HK-2 (cell line): ENCODE results near the gene HS1BP3.

ENCODE experiments used
- DNase-seq: peaks from one replicate; pipeline ENCODE4 v3.0.0-alpha.2; 2018; ENCODE audit not compliant: unreplicated experiment

The HS1BP3 gene

DNA sequence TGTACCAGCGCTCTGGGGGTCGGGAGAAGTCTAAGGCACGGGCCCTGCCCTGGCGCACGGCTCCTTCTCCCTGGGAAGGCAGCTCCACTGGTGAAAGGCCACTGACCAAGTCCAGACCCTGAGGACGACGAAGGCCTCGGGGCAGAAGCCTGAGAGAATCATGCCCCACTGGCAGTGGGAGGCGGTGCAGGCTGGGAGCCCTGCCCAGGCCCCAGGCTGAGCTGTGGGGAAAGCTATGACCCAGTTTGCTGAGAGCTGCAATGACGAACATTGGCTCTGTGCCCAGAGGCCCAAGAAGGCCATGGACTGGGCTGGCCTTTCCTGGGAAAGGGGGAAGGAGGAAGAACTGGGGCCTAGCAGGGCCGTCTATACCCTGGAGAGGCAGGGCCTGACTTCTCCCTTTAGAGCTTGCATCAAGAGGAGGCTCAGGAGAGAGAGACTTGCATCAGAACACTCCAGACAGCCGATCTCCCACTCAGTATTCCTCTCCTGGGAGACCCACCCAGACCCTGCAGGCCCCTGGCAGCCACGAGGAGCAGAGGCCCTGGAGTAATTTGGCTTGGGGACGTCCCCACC lies 32.9 kb downstream of the HS1BP3 start:
- peak; percentile 95 for DNase-seq

DNA sequence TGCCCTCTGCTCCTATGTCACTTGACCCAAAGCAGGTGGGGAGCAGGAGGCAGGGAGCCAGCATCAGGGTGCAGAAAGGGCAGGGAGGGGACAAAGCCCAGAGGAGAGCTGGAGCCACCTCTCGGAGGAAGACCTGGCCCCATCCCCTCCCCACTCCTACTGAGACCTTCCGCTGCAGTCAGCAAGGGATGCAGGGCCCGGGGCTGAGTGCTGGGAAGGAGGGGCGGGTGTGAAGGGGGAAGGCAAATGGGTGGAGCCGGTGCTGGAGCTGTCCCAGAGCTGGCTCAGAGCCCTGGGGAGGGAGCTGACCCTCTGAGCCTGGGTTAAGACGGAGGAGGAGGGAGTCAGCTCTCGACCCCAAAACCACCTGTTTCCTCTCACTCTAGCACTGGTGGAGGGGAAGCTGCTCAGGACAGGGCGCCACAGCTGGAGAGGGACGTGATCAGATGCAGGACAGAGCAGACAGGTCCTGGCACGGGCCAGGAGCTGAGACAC lies 33.8 kb downstream of the HS1BP3 start:
- no peak for DNase-seq

DNA sequence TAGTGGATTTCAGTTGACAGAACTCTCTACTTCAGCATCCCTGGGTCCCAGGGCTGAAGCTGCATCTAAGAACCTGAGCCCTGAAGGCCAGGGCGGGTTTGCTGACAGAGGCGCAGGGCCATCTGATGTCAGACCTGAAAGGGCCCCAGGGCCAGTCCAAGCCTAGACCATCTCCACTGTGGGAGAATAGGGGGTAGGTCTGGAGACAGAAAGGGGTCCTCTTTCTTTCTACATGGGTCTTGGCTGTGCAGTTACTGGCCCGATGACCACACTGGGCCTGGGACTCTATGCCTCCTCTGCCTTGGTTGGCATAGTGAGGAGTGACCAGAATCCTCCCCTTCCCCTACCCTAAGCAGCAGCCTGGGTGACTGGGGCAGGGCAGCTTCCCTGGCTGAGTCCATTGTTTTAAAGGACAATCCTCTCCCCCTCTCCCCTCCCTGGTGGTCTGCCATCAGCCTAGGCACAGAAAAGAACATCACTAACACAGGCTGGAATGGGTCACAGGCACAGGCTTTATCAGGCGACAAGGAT lies 34.5 kb downstream of the HS1BP3 start:
- DNase-seq = no peak

DNA sequence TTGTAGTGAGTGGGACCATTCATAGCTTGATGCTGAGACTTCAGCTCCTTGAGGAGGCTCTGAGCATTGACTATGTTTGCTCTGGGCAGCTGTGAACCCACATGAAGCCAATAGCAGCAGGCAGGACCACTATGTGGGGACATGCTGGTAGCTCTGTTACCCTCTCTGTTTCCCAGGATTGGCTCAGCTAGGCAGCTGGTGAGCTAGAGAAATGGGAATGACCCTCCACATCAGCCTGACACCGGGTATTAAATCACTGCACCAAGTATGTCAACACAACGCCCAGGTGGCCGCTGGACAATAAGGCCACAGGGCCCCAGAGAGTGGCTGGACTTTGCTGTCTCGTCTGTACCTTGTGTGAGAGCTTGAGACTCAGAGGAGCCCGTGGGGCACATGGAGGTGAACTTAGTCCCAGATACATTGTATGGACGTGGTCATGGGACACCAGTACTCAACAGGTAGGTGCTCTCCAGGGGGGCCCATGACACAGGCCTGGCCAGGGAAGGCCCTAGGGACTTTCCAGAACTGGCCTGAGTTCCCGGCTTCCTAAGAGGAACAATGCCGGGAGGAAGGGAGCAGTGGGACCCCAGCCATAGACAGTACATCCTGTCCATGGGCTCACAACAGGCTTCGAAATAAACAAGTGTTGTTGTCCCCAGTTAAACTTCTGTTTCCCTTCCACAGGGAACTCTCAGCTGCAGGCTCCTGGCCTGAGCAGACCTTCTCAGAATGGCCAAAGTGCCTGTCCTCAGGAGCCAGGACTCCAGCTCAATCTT lies 35.2 kb downstream of the HS1BP3 start:
- no peak for DNase-seq

GRCh38 chr2:20615068-20615465 lies 35.8 kb downstream of the HS1BP3 start:
- DNase-seq = no peak

GRCh38 chr2:20614201-20615067 lies 36.5 kb downstream of the HS1BP3 start:
- no peak for DNase-seq

- no peak for DNase-seq
Measured at GRCh38 chr2:20612925-20613916, 37.7 kb downstream of the HS1BP3 start.

GRCh38 chr2:20611844-20612356 lies 39.0 kb downstream of the HS1BP3 start:
- no peak for DNase-seq

GRCh38 chr2:20611077-20611843 lies 39.6 kb downstream of the HS1BP3 start:
- DNase-seq = no peak

GRCh38 chr2:20609995-20610357 lies 40.9 kb downstream of the HS1BP3 start:
- DNase-seq = no peak

- no peak for DNase-seq
Measured at GRCh38 chr2:20609349-20609994, 41.4 kb downstream of the HS1BP3 start.

DNA sequence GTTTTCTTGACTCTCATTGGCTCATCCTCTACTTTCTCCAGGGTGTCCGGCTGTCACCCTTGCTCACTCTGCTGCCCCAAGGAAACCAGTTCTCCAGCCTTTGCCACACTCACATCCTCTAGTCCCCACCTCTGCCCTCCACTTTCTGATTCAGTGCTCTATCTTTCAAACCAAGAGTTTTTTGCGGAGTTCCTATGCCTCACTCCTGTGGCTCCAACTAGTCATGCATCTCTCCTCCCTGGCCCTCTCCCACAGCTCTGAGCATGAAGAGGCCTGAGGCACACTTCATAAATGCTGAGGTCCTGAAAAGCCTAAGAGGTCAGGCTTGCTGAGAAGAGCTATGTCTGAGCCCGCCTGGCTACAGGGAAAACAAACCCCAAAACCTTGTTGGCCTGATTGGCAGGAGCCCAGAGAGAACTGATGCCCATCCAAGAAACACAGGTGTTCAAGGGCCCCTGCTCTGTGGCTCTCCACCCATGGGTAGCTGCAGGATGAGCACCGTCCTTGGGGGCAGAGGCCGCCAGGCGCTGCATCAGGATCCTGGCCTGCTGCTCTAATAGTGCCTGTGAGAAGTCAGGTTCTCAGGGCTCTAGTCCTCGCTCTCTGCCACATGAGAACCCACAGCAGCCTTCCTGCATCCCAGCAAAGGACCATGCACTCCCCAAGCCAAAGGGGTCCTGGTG lies 42.1 kb downstream of the HS1BP3 start:
- DNase-seq = no peak

- no peak for DNase-seq
Measured at GRCh38 chr2:20607446-20607845, 43.5 kb downstream of the HS1BP3 start.

GRCh38 chr2:20606198-20606597 lies 44.7 kb downstream of the HS1BP3 start:
- no peak for DNase-seq

GRCh38 chr2:20604951-20605381 lies 45.9 kb downstream of the HS1BP3 start:
- no peak for DNase-seq

DNA sequence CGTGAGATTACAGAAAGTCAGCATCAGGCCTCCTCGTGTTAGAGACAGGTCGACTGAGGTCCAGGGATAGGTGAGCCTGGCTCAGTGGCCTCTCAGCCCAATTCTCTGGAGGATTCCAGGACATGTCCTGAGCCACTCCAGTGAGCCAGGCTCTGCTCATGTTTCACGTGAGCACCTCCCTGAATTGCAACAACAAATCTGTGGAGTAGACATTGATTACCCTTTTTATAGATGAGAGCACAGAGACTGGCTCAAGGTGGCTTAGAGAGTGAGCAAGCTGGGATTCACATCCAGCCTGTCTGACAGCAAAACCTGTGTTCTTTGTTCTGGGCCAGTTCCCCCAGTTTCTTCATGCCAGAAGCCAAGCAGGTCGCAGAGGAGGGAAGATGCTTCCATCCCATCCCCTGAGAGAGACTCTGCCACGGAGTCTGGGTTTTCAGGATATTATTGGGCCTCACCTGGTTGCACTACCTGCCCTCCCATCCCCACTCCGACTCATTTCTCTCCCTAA lies 46.4 kb downstream of the HS1BP3 start:
- no peak for DNase-seq

- DNase-seq = no peak
Measured at GRCh38 chr2:20603791-20604190, 47.1 kb downstream of the HS1BP3 start.

DNA sequence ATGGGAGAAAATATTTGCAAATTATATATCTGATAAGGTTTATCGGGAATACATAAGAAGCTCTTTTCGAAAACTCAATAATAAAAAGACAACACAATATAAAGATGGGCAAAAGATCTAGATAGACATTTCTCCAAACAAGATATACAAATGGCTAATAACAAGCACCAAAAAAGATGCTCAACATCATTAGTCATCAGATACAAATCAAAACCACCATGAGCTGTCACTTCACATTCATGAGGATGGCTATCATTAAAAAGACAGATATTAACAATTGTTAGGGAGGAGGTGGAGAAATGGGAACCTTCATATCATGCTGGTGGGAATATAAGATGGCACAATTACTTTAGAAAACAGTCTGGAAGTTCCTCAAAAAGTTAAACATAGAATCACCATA lies 48.1 kb downstream of the HS1BP3 start:
- no peak for DNase-seq
